ENCODE measurements around the gene ANO1. TPM values are rescaled to one million over a fixed set of nuclear protein-coding genes. Genes with fewer than 3 reads are reported as not detected.
A peak's percentile ranks its signal among the peaks of the same experiment; 100 is the strongest.

ANO1 gene
- total RNA-seq, 1 experiment from 2014 or later, result 41.7 TPM

- CTCF ChIA-PET, result no interaction called here
- no peaks in the 10 kb centered on the region for H3K27me3 ChIP-seq (ENCODE audit: insufficient read depth, low read length)
- peaks cover 0 to 3% of the 10 kb centered on the region in 2 experiments; a peak in 1 of 4 replicates for H3K4me1 ChIP-seq (ENCODE audit: control insufficient read depth in 1 of 2, insufficient read depth in 2 of 2, low read length in 2 of 2)
- no peaks in the 10 kb centered on the region for H3K79me2 ChIP-seq (ENCODE audit: insufficient read depth, low read length)
- peaks cover 0 to 25% of the 10 kb centered on the region in 2 experiments; a peak in 1 of 4 replicates for H3K9me3 ChIP-seq (ENCODE audit: control insufficient read depth in 1 of 2, insufficient read depth in 1 of 2, low read depth in 1 of 2, low read length in 2 of 2)
- TF ChIP-seq YY1 (IDR thresholded peaks at IDR 0.05; ENCODE audit: extremely low read depth, insufficient replicate concordance, low read depth, low read length) (no peak), CBX3 (IDR thresholded peaks at IDR 0.05; ENCODE audit: low read depth) (peak; percentile 35; the same call in 1 of the 2 replicates)
- intact Hi-C loops (cut with micrococcal nuclease), result no loop called here
- no peaks in the 10 kb centered on the region for H3K36me3 ChIP-seq (ENCODE audit: control insufficient read depth in 1 of 2, insufficient read depth in 2 of 2, low read length in 2 of 2)
- POLR2A ChIA-PET, result no interaction called here
- no peak overlapping the region for H3K4me2 ChIP-seq (ENCODE audit: low read length)
- no TSS peak for BruUV-seq (replicated peaks)
- DNase-seq (ENCODE audit: low read depth, low spot score) (no peak), ATAC-seq (no peak)
- no peak overlapping the region for H3K27ac ChIP-seq (ENCODE audit: low read depth, low read length)
- no peak overlapping the region for H3K4me3 ChIP-seq (replicated peaks in 1 of 2; ENCODE audit: low read depth in 1 of 2, low read length in 2 of 2)
- H2AFZ ChIP-seq (ENCODE audit: low read depth, low read length, poor library complexity, severe bottlenecking), result no peak overlapping the region
- H3K9me2 ChIP-seq (ENCODE audit: insufficient read depth), result no peaks in the 10 kb centered on the region
- no peak overlapping the region for H3K9ac ChIP-seq (ENCODE audit: low read length)
- no peaks in the 10 kb centered on the region for H4K20me1 ChIP-seq (ENCODE audit: insufficient read depth)
- RAD21 ChIA-PET (ENCODE audit: low non-redundant PET in 1 of 2, low total read pairs in 2 of 2, uncharacterized antibody in 2 of 2, unreplicated experiment in 2 of 2), result no interaction called here
Measured at GRCh38 chr11:70043482-70043881, 34.6 kb upstream of the ANO1 start.

DNA sequence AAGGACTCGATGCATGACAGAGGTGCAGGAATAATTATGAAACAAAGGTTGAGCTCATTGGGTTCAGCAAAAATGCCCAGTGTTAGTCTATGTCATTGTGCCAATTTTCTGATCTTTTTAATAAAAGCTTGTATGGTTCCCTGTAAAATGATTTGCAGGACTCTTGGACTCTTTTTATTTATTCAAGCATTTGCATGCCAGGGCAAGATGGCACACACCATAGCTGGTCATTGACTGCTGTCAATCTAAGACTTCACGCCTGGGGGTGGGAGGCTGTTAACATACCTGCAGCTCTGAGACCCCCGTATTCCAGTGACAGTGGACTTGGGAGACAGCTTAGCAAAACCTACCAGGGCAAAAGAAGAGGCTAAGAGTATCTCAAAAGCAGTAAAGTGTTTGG lies 32.0 kb upstream of the ANO1 start:
- BruUV-seq (replicated peaks), result no TSS peak
- ATAC-seq, result no peak
- H3K4me3 ChIP-seq (replicated peaks in 1 of 2; ENCODE audit: low read depth in 1 of 2, low read length in 2 of 2), result no peak overlapping the region
- H2AFZ ChIP-seq (ENCODE audit: low read depth, low read length, poor library complexity, severe bottlenecking), result no peak overlapping the region
- no peaks in the 10 kb centered on the region for H3K9me2 ChIP-seq (ENCODE audit: insufficient read depth)
- ChIA-PET CTCF (no interaction called here), RAD21 (ENCODE audit: low non-redundant PET in 1 of 2, low total read pairs in 2 of 2, uncharacterized antibody in 2 of 2, unreplicated experiment in 2 of 2) (no interaction called here), POLR2A (no interaction called here)
- H3K79me2 ChIP-seq (ENCODE audit: insufficient read depth, low read length), result no peaks in the 10 kb centered on the region
- H4K20me1 ChIP-seq (ENCODE audit: insufficient read depth), result no peaks in the 10 kb centered on the region
- TF ChIP-seq, protein P1, sequence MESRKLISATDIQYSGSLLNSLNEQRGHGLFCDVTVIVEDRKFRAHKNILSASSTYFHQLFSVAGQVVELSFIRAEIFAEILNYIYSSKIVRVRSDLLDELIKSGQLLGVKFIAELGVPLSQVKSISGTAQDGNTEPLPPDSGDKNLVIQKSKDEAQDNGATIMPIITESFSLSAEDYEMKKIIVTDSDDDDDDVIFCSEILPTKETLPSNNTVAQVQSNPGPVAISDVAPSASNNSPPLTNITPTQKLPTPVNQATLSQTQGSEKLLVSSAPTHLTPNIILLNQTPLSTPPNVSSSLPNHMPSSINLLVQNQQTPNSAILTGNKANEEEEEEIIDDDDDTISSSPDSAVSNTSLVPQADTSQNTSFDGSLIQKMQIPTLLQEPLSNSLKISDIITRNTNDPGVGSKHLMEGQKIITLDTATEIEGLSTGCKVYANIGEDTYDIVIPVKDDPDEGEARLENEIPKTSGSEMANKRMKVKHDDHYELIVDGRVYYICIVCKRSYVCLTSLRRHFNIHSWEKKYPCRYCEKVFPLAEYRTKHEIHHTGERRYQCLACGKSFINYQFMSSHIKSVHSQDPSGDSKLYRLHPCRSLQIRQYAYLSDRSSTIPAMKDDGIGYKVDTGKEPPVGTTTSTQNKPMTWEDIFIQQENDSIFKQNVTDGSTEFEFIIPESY (IDR thresholded peaks at IDR 0.05; ENCODE audit: extremely low read depth, insufficient replicate concordance, low read length), result no peak
- TF ChIP-seq TCF7L2 (IDR thresholded peaks at IDR 0.05; ENCODE audit: borderline replicate concordance, extremely low read depth, insufficient read depth, insufficient read length) (no peak), YY1 (IDR thresholded peaks at IDR 0.05; ENCODE audit: extremely low read depth, insufficient replicate concordance, low read depth, low read length) (no peak), CBX3 (IDR thresholded peaks at IDR 0.05; ENCODE audit: low read depth) (no peak), RAD21 (IDR thresholded peaks at IDR 0.05; ENCODE audit: low read depth) (no peak), ZFX (IDR thresholded peaks at IDR 0.05) (no peak), ZNF274 (IDR thresholded peaks at IDR 0.05; ENCODE audit: low read depth, low read length) (no peak), SRF (IDR thresholded peaks at IDR 0.05; ENCODE audit: low read depth) (no peak), JUND (IDR thresholded peaks at IDR 0.05) (no peak), ELF1 (IDR thresholded peaks at IDR 0.05; ENCODE audit: borderline replicate concordance, low read depth) (no peak), CTCF (IDR thresholded peaks at IDR 0.05 in 2 of 3, conservative IDR thresholded peaks at IDR 0.05 in 1 of 3; ENCODE audit: borderline replicate concordance in 1 of 3, insufficient read depth in 1 of 3, low read depth in 2 of 3, low read length in 2 of 3) (no peak), EGR1 (IDR thresholded peaks at IDR 0.05; ENCODE audit: low read depth) (no peak), SP1 (IDR thresholded peaks at IDR 0.05; ENCODE audit: low read depth) (no peak)
- TF ChIP-seq, protein P2, sequence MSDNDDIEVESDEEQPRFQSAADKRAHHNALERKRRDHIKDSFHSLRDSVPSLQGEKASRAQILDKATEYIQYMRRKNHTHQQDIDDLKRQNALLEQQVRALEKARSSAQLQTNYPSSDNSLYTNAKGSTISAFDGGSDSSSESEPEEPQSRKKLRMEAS (IDR thresholded peaks at IDR 0.05), result no peak
- no peak overlapping the region for H3K4me2 ChIP-seq (ENCODE audit: low read length)
- peaks cover 0 to 17% of the 10 kb centered on the region in 2 experiments; a peak in 1 of 4 replicates for H3K9me3 ChIP-seq (ENCODE audit: control insufficient read depth in 1 of 2, insufficient read depth in 1 of 2, low read depth in 1 of 2, low read length in 2 of 2)
- DNase-seq (ENCODE audit: low read depth, low spot score), result no peak
- H3K9ac ChIP-seq (ENCODE audit: low read length), result no peak overlapping the region
- H3K27me3 ChIP-seq (ENCODE audit: insufficient read depth, low read length), result no peaks in the 10 kb centered on the region
- H3K27ac ChIP-seq (ENCODE audit: low read depth, low read length), result no peak overlapping the region
- intact Hi-C loops (cut with micrococcal nuclease), result no loop called here
- no peaks in the 10 kb centered on the region for H3K36me3 ChIP-seq (ENCODE audit: control insufficient read depth in 1 of 2, insufficient read depth in 2 of 2, low read length in 2 of 2)
- H3K4me1 ChIP-seq (ENCODE audit: control insufficient read depth in 1 of 2, insufficient read depth in 2 of 2, low read length in 2 of 2), result peaks cover 6 to 12% of the 10 kb centered on the region in 2 experiments; a peak in 3 of 4 replicates

Measured in HCT116 (cell line).